WTC11 (cell line): Measurements from ENCODE around the gene PRCC. TPM values are rescaled to one million over a fixed set of nuclear protein-coding genes. Genes with fewer than 3 reads are reported as not detected.

Experiments
- ATAC-seq: fragments of 200-7000 bp; cut with Tn5 transposase; 2 replicates; pipeline ENCODE4 v1.10.0; 2021; ENCODE audit warnings: mild to moderate bottlenecking, moderate library complexity
- CTCF ChIA-PET: fragments of 300-600 bp; sonication (Branson Sonifier 250); formaldehyde crosslinking; loops from one replicate; lab custom pipeline; 2021; ENCODE audit warnings: antibody characterized with exemption; lab: Charles Lee
- POLR2A ChIA-PET: fragments of 350-600 bp; sonication (Branson Sonifier 250); formaldehyde crosslinking; loops from one replicate; lab custom pipeline; 2021; ENCODE audit warnings: antibody characterized with exemption; lab: Charles Lee
- DNase-seq: peaks from one replicate; pipeline ENCODE4 v3.0.0; 2021; ENCODE audit warnings: low spot score
- H3K27ac Mint-ChIP-seq: 2 replicates; pipeline ENCODE4 v1.8.0; 2021; ENCODE audit warnings: mixed read lengths
- H3K27me3 Mint-ChIP-seq: 2 replicates; pipeline ENCODE4 v1.8.0; 2021; ENCODE audit warnings: low read depth, mild to moderate bottlenecking, moderate library complexity, mixed read lengths
- H3K36me3 Mint-ChIP-seq: 2 replicates; pipeline ENCODE4 v1.8.0; 2021; ENCODE audit warnings: mixed read lengths
- H3K4me1 Mint-ChIP-seq: 2 replicates; pipeline ENCODE4 v1.8.0; 2022; ENCODE audit warnings: mixed read lengths
- H3K4me3 Mint-ChIP-seq: 2 replicates; pipeline ENCODE4 v1.8.0; 2021; ENCODE audit warnings: mild to moderate bottlenecking, moderate library complexity, mixed read lengths
- H3K9me3 Mint-ChIP-seq: 2 replicates; pipeline ENCODE4 v1.8.0; 2021; ENCODE audit warnings: mixed read lengths
- CBFB ChIP-seq: sonication (generic); formaldehyde crosslinking; IDR thresholded peaks from 2 replicates; pipeline ENCODE4 v1.8.1; 2022; ENCODE audit warnings: mild to moderate bottlenecking, low read depth, missing genetic modification reagents
- CTCF ChIP-seq: fragments of 200-600 bp; IDR thresholded peaks from 2 replicates; pipeline ENCODE4 v1.8.0; 2022; ENCODE audit warnings: antibody characterized with exemption
- E2F1 ChIP-seq: sonication (generic); formaldehyde crosslinking; IDR thresholded peaks from 2 replicates; pipeline ENCODE4 v1.8.0; 2022; ENCODE audit warnings: mild to moderate bottlenecking, missing genetic modification reagents
- ETV6 ChIP-seq: sonication (generic); formaldehyde crosslinking; IDR thresholded peaks from 2 replicates; pipeline ENCODE4 v1.8.1; 2022; ENCODE audit warnings: mild to moderate bottlenecking, missing genetic modification reagents
- FOXP4 ChIP-seq: sonication (generic); formaldehyde crosslinking; IDR thresholded peaks from 2 replicates; pipeline ENCODE4 v1.8.0; 2022; ENCODE audit warnings: mild to moderate bottlenecking, missing genetic modification reagents
- GRHL2 ChIP-seq: fragments of 250-450 bp; sonication (Bioruptor Pico); IDR thresholded peaks from 2 replicates; pipeline ENCODE4 v1.8.0; 2022; ENCODE audit warnings: mild to moderate bottlenecking, moderate library complexity; ENCODE audit not compliant: insufficient replicate concordance, severe bottlenecking
- GTF2I ChIP-seq: fragments of 250-450 bp; sonication (Bioruptor Pico); conservative IDR thresholded peaks from 2 replicates; pipeline ENCODE4 v1.4.0; 2021; ENCODE audit warnings: mild to moderate bottlenecking
- IRF1 ChIP-seq: sonication (generic); formaldehyde crosslinking; IDR thresholded peaks from 2 replicates; pipeline ENCODE4 v1.8.0; 2023; ENCODE audit warnings: missing genetic modification reagents
- JUN ChIP-seq: sonication (generic); formaldehyde crosslinking; IDR thresholded peaks from 2 replicates; pipeline ENCODE4 v1.8.0; 2023; ENCODE audit warnings: mild to moderate bottlenecking, missing genetic modification reagents
- MAX ChIP-seq: sonication (generic); formaldehyde crosslinking; IDR thresholded peaks from 2 replicates; pipeline ENCODE4 v1.8.0; 2022; ENCODE audit warnings: mild to moderate bottlenecking, missing genetic modification reagents
- MXD4 ChIP-seq: fragments of 250-450 bp; sonication (Bioruptor Pico); IDR thresholded peaks from 2 replicates; pipeline ENCODE4 v1.8.0; 2021; ENCODE audit warnings: mild to moderate bottlenecking, moderate library complexity, borderline replicate concordance
- NFYB ChIP-seq: sonication (generic); formaldehyde crosslinking; conservative IDR thresholded peaks from 2 replicates; pipeline ENCODE4 v1.8.0; 2022; ENCODE audit warnings: low read depth, missing genetic modification reagents
- NR2C2 ChIP-seq: sonication (generic); formaldehyde crosslinking; IDR thresholded peaks from 2 replicates; pipeline ENCODE4 v1.8.0; 2022; ENCODE audit warnings: mild to moderate bottlenecking, missing genetic modification reagents
- NR3C1 ChIP-seq: sonication (generic); formaldehyde crosslinking; conservative IDR thresholded peaks from 2 replicates; pipeline ENCODE4 v1.8.1; 2023; ENCODE audit warnings: low read depth, mild to moderate bottlenecking, missing genetic modification reagents
- RELA ChIP-seq: sonication (generic); formaldehyde crosslinking; IDR thresholded peaks from 2 replicates; pipeline ENCODE4 v1.8.1; 2022; ENCODE audit warnings: missing genetic modification reagents, mild to moderate bottlenecking, borderline replicate concordance
- RORB ChIP-seq: fragments of 250-450 bp; sonication (Bioruptor Pico); IDR thresholded peaks from 2 replicates; pipeline ENCODE4 v1.9.0; 2021; ENCODE audit warnings: mild to moderate bottlenecking
- TEAD4 ChIP-seq: sonication (generic); formaldehyde crosslinking; IDR thresholded peaks from 2 replicates; pipeline ENCODE4 v1.8.0; 2022; ENCODE audit warnings: mild to moderate bottlenecking, missing genetic modification reagents
- TP53 ChIP-seq: sonication (generic); formaldehyde crosslinking; IDR thresholded peaks from 2 replicates; pipeline ENCODE4 v1.8.1; 2023; ENCODE audit warnings: mild to moderate bottlenecking, missing genetic modification reagents
- ZBTB43 ChIP-seq: sonication (generic); formaldehyde crosslinking; IDR thresholded peaks from 2 replicates; pipeline ENCODE4 v1.8.1; 2023; ENCODE audit warnings: mild to moderate bottlenecking, missing genetic modification reagents
- ZMAT4 ChIP-seq: fragments of 250-450 bp; sonication (Bioruptor Pico); IDR thresholded peaks from 2 replicates; pipeline ENCODE4 v1.9.0; 2021; ENCODE audit warnings: mild to moderate bottlenecking
- ZNF232 ChIP-seq: sonication (generic); formaldehyde crosslinking; IDR thresholded peaks from 2 replicates; pipeline ENCODE4 v1.8.0; 2022; ENCODE audit warnings: mild to moderate bottlenecking, missing genetic modification reagents
- ZNF317 ChIP-seq: sonication (generic); formaldehyde crosslinking; IDR thresholded peaks from 2 replicates; pipeline ENCODE4 v1.8.1; 2023; ENCODE audit warnings: low read depth, mild to moderate bottlenecking, moderate library complexity, missing genetic modification reagents, borderline replicate concordance
- ZNF416 ChIP-seq: fragments of 250-450 bp; sonication (Bioruptor Pico); IDR thresholded peaks from 2 replicates; pipeline ENCODE4 v1.9.0; 2021; ENCODE audit warnings: mild to moderate bottlenecking, inconsistent platforms
- ZNF423 ChIP-seq: fragments of 250-450 bp; sonication (Bioruptor Pico); IDR thresholded peaks from 2 replicates; pipeline ENCODE4 v2.1.2; 2022; ENCODE audit warnings: mild to moderate bottlenecking, moderate library complexity
- ZNF512 ChIP-seq: sonication (generic); formaldehyde crosslinking; IDR thresholded peaks from 2 replicates; pipeline ENCODE4 v1.8.1; 2022; ENCODE audit warnings: missing genetic modification reagents, borderline replicate concordance
- total RNA-seq: library from RNA; stranded (reverse); gene quantifications from 3 replicates; pipeline ENCODE4 v1.2.3, GENCODE V29; 2021
- TF ChIP-seq, protein P1 (sequence below): sonication (generic); formaldehyde crosslinking; conservative IDR thresholded peaks from 2 replicates; pipeline ENCODE4 v1.8.1; 2022; ENCODE audit warnings: mild to moderate bottlenecking, missing genetic modification reagents

PRCC gene
- total RNA-seq, 1 experiment from 2014 or later: 97.4 TPM

GRCh38 chr1:156740237-156740740 lies 27.0 kb upstream of the PRCC start (continued):
- TF ChIP-seq NFYB (CRISPR knock-in tag): no peak
- TF ChIP-seq, all 79 proteins: peak for 0

- Mint-ChIP-seq H3K4me1 (peaks cover 24% of the 10 kb centered on the region), H3K4me3 (peak within 1 kb of the TSS; percentile 90), H3K27me3 (no peaks in the 10 kb centered on the region), H3K36me3 (peaks cover 31% of the 10 kb centered on the region), H3K9me3 (no peaks in the 10 kb centered on the region), H3K27ac (peak within 1 kb of the TSS; percentile 100)
- peak; percentile 98 for DNase-seq
- POLR2A ChIA-PET: interaction anchor here (0.5 to 2.1 kb wide), 18 partner anchors 8 to 595 kb away, joined by 3 to 36 read pairs (median 5); partner anchors contain the start of genes HDGF, ISG20L2, METTL25B and PRCC
- CTCF ChIA-PET: interaction anchor here (0.6 to 2.2 kb wide), 20 partner anchors 11 to 187 kb away, joined by 3 to 42 read pairs (median 4); partner anchors contain the start of genes CRABP2, HDGF, INSRR and ISG20L2
- ATAC-seq: peak; percentile 86
- TF ChIP-seq NR3C1 (CRISPR knock-in tag): no peak
- TF ChIP-seq MAX: peak; percentile 94
- no peak for TF ChIP-seq NR2C2 (CRISPR knock-in tag)
- TF ChIP-seq, protein P1, sequence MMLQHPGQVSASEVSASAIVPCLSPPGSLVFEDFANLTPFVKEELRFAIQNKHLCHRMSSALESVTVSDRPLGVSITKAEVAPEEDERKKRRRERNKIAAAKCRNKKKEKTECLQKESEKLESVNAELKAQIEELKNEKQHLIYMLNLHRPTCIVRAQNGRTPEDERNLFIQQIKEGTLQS (CRISPR knock-in tag): no peak
- no peak for TF ChIP-seq ZBTB43 (CRISPR knock-in tag)
- TF ChIP-seq ZMAT4: 0 out of 2 replicates have a peak, but pooled peaks have one; percentile 21
- TF ChIP-seq IRF1 (CRISPR knock-in tag): peak; percentile 35; the same call in 1 of the 2 replicates
- no peak for TF ChIP-seq RELA (CRISPR knock-in tag)
- peak; percentile 98 for TF ChIP-seq ETV6
- no peak for TF ChIP-seq GRHL2 (CRISPR knock-in tag)
- TF ChIP-seq ZNF232 (CRISPR knock-in tag): 0 out of 2 replicates have a peak, but pooled peaks have one; percentile 34
- no peak for TF ChIP-seq MXD4 (CRISPR knock-in tag)
- TF ChIP-seq FOXP4: no peak
- TF ChIP-seq TEAD4: no peak
- no peak for TF ChIP-seq RORB
- TF ChIP-seq NFYB (CRISPR knock-in tag): no peak
- TF ChIP-seq ZNF317 (CRISPR knock-in tag): no peak
- TF ChIP-seq ZNF423: no peak
- no peak for TF ChIP-seq JUN (CRISPR knock-in tag)
- no peak for TF ChIP-seq TP53 (CRISPR knock-in tag)
- TF ChIP-seq CBFB (CRISPR knock-in tag): no peak
- TF ChIP-seq E2F1 (CRISPR knock-in tag): no peak
- TF ChIP-seq CTCF: no peak
- no peak for TF ChIP-seq GTF2I (CRISPR knock-in tag)
- TF ChIP-seq ZNF512 (CRISPR knock-in tag): no peak
- no peak for TF ChIP-seq ZNF416 (CRISPR knock-in tag)
Observed at GRCh38 chr1:156740741-156741480, 26.4 kb upstream of the PRCC start, which contains the start of gene MRPL24. Gene MRPL24 (minus strand): TSS chr1:156741088. CDS start chr1:156738704, 2,384 bp downstream.
